GM18907 (cell line): ENCODE data around the gene KCNQ4.

Experiments
- ATAC-seq: cut with Tn5 transposase; IDR thresholded peaks from one replicate; pipeline ENCODE4 v1.9.1; 2021; ENCODE audit warnings: mild to moderate bottlenecking, moderate library complexity; ENCODE audit not compliant: unreplicated experiment

KCNQ4 gene

GRCh38 chr1:40838980-40839942, 55.7 kb downstream of the KCNQ4 start:
- no peak for ATAC-seq

GRCh38 chr1:40839943-40840335, 56.4 kb downstream of the KCNQ4 start:
- ATAC-seq: no peak

GRCh38 chr1:40840526-40841323, 57.1 kb downstream of the KCNQ4 start:
- peak; percentile 34 for ATAC-seq

- ATAC-seq: no peak
These were observed 58.0 kb downstream of the KCNQ4 start for GRCh38 chr1:40841602-40842001.

GRCh38 chr1:40842207-40842606, 58.6 kb downstream of the KCNQ4 start:
- no peak for ATAC-seq

- ATAC-seq: no peak
These were observed 59.1 kb downstream of the KCNQ4 start for GRCh38 chr1:40842691-40843090.

GRCh38 chr1:40844079-40844478, 60.5 kb downstream of the KCNQ4 start:
- no peak for ATAC-seq

- ATAC-seq: no peak
These were observed 61.6 kb downstream of the KCNQ4 start for GRCh38 chr1:40844887-40845878.

GRCh38 chr1:40845895-40846294, 62.3 kb downstream of the KCNQ4 start:
- ATAC-seq: no peak

GRCh38 chr1:40847023-40847745, 63.6 kb downstream of the KCNQ4 start:
- no peak for ATAC-seq

GRCh38 chr1:40848530-40849189, 65.1 kb downstream of the KCNQ4 start:
- ATAC-seq: no peak

- ATAC-seq: peak; percentile 64
These were observed 66.4 kb downstream of the KCNQ4 start for GRCh38 chr1:40849801-40850592.

GRCh38 chr1:40851643-40852042, 68.1 kb downstream of the KCNQ4 start:
- ATAC-seq: no peak

- ATAC-seq: no peak
These were observed 69.7 kb downstream of the KCNQ4 start for GRCh38 chr1:40853113-40853884.

- no peak for ATAC-seq
These were observed 70.2 kb downstream of the KCNQ4 start for GRCh38 chr1:40853885-40854170.

GRCh38 chr1:40855513-40855912, 71.9 kb downstream of the KCNQ4 start:
- no peak for ATAC-seq

- no peak for ATAC-seq
These were observed 72.5 kb downstream of the KCNQ4 start for GRCh38 chr1:40856116-40856515.

- ATAC-seq: no peak
These were observed 73.2 kb downstream of the KCNQ4 start for GRCh38 chr1:40856656-40857302.
